ENCODE results near the gene PTTG1IP. TPM values are rescaled to one million over a fixed set of nuclear protein-coding genes. Genes with fewer than 3 reads are reported as not detected.
"Not testable (repeated sequence)": the region's sequence is repeated elsewhere in the genome, so short reads cannot be mapped to it uniquely, and the experiment has no call there.

Gene PTTG1IP
- total and polyA plus RNA-seq, 8 donors: 61.3 to 253 (median 114) TPM

DNA sequence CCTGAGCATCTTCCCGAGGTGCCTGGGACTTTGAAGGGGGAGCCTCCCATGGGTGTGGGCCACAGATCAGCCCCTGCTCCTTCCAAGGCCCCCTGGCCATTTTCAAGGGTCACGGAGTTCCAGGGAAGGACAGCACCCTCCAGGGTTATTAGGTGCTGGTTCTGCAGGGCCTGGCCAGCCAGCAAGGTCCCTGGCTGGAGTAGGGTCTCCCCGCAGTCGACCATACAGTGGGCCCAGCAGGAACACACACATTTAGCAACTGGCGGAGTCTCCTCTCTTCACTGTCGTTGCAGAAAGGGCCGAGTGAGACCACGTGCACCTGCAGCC, 37.9 kb downstream of the PTTG1IP start:
- Histone ChIP-seq H3K27ac (no peak overlapping the region), H3K36me3 (no peaks in the 10 kb centered on the region), H3K27me3 (peaks cover 0 to 22% (median 0%) of the 10 kb centered on the region in 3 donors), H3K9me3 (no peaks in the 10 kb centered on the region), H3K4me3 (no peak overlapping the region), H3K4me1 (peaks cover 0 to 16% (median 9%) of the 10 kb centered on the region in 4 donors)
- TF ChIP-seq POLR2AphosphoS5 (IDR thresholded peaks at IDR 0.05) (no peak), EP300 (IDR thresholded peaks at IDR 0.05) (no peak), POLR2A (IDR thresholded peaks at IDR 0.05) (no peak)
- TF ChIP-seq, protein P1, sequence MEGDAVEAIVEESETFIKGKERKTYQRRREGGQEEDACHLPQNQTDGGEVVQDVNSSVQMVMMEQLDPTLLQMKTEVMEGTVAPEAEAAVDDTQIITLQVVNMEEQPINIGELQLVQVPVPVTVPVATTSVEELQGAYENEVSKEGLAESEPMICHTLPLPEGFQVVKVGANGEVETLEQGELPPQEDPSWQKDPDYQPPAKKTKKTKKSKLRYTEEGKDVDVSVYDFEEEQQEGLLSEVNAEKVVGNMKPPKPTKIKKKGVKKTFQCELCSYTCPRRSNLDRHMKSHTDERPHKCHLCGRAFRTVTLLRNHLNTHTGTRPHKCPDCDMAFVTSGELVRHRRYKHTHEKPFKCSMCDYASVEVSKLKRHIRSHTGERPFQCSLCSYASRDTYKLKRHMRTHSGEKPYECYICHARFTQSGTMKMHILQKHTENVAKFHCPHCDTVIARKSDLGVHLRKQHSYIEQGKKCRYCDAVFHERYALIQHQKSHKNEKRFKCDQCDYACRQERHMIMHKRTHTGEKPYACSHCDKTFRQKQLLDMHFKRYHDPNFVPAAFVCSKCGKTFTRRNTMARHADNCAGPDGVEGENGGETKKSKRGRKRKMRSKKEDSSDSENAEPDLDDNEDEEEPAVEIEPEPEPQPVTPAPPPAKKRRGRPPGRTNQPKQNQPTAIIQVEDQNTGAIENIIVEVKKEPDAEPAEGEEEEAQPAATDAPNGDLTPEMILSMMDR (IDR thresholded peaks at IDR 0.05): no peak
- 70 to 76% (median 73%) methylated on average over 2 to 8 of the region's 8 CpGs for WGBS, 5 donors
- intact Hi-C loops (cut with DNase I; ENCODE audit: low total_unique reads): no loop called here
- no peak for DNase-seq

DNA sequence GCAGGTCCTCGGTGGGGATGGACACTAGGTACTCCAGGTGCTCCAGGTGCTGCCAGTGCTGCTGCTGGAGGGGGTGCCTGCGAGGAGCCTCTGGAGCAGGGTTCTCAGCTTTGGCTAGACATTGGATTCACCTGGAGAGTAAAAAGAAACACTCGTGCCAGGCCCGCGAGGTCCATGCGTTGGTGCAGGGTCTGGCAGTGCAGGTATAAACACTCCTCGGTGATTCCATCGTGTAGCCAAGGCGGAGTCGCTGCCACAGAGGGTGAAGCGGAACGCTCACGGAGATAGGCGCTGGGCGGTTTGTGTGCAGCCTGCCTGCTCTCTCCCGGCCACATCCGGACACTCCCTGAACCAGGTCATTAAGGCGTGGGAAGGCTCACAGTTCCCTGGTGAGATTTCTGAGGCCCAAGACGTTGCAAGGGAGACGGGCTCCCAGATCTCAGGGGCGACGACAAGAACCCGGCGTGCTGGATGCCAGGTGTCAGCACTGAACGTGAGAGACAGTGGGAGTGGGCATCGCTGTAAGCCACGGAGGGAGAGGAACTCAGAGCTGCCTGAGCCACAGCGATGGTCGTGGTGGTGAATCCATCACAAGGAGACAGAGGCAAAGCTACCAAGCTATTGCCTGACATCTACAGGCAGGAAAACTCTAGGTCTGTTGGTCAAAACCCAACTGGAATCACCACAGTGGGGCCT, 38.4 kb downstream of the PTTG1IP start:
- Histone ChIP-seq H3K27me3 (peaks cover 0 to 20% (median 0%) of the 10 kb centered on the region in 3 donors), H3K4me1 (peaks cover 0 to 16% (median 9%) of the 10 kb centered on the region in 4 donors), H3K9me3 (no peaks in the 10 kb centered on the region), H3K27ac (no peak overlapping the region), H3K36me3 (no peaks in the 10 kb centered on the region), H3K4me3 (no peak overlapping the region)
- peak in 1 of 2 donors; percentile 46 for DNase-seq
- 38 to 72% (median 55%) methylated on average over 28 to 29 of the region's 29 CpGs for WGBS, 5 donors
- intact Hi-C loops (cut with DNase I; ENCODE audit: low total_unique reads): no loop called here
- TF ChIP-seq, protein P1 (IDR thresholded peaks at IDR 0.05): no peak
- TF ChIP-seq EP300 (IDR thresholded peaks at IDR 0.05): no peak
- TF ChIP-seq POLR2A (IDR thresholded peaks at IDR 0.05): no peak
- no peak for TF ChIP-seq POLR2AphosphoS5 (IDR thresholded peaks at IDR 0.05)

DNA sequence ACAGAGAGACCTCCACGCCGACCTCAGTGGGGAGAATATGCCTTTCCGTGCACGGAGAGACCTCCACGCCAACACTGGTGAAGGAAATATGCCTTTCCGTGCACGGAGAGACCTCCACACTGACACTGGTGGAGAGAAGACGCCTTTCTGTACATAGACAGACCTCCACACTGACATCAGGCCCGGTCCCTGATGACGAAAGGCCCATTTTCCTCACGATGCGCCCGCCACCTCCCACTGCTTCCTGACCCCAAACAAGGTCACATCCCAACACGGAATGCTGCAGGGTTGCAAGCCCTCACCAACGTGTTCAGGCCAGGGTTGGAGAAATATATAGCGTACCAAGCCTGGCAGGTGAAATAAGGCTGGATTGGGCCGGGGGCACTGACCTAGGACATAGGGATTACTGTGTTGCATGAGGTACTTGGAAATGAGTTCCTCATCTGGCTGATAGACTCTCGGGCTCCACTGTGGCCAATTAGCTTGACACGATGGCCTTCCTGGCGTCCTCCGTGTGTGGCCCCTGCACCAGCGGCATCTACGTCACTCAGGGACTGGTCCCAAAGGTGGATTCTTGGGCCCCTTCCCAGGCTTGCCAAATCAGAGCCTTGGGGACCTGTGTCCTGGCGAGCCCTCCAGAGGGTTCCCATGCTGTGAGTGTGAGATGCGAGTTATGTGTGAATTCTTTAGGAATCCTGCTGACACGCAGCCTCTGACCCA, 39.1 kb downstream of the PTTG1IP start:
- Histone ChIP-seq H3K27me3 (peaks cover 0 to 20% (median 0%) of the 10 kb centered on the region in 3 donors), H3K36me3 (no peaks in the 10 kb centered on the region), H3K4me3 (no peak overlapping the region), H3K27ac (no peak overlapping the region), H3K9me3 (peaks cover 0 to 1% (median under 1%) of the 10 kb centered on the region in 4 donors), H3K4me1 (peaks cover 0 to 16% (median 9%) of the 10 kb centered on the region in 4 donors)
- WGBS, 5 donors: 80 to 88% (median 83%) methylated on average over 26 of the region's 26 CpGs
- DNase-seq: peak in 1 of 2 donors; percentile 22
- no peak for TF ChIP-seq EP300 (IDR thresholded peaks at IDR 0.05)
- no peak for TF ChIP-seq POLR2AphosphoS5 (IDR thresholded peaks at IDR 0.05)
- no peak for TF ChIP-seq POLR2A (IDR thresholded peaks at IDR 0.05)
- TF ChIP-seq, protein P1 (IDR thresholded peaks at IDR 0.05): no peak
- intact Hi-C loops (cut with DNase I; ENCODE audit: low total_unique reads): no loop called here

DNA sequence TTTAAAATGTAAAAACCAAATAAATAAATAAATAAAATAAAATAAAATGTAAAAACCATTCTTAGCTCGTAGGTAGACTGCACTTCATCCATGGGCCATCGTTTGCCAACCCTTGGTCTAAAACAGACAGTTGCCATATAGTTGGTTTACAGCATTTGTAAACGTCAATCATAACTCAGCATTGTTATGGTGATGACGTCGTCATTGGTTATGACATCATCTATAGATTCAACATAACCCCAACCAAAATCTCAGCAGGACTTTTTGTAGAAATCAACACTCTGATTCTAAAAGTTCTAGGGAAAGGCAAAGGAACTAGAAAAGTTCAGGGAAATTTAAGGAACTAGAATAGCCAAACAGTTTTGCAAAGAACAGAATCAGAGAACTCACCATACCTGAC, 39.8 kb downstream of the PTTG1IP start:
- H3K9me3 ChIP-seq: peaks cover 0 to 9% (median 7%) of the 10 kb centered on the region in 4 donors
- peaks cover 0 to 16% (median 9%) of the 10 kb centered on the region in 4 donors for H3K4me1 ChIP-seq
- no peak for TF ChIP-seq EP300 (IDR thresholded peaks at IDR 0.05)
- no peak for TF ChIP-seq POLR2A (IDR thresholded peaks at IDR 0.05)
- TF ChIP-seq, protein P1 (IDR thresholded peaks at IDR 0.05): no peak
- TF ChIP-seq POLR2AphosphoS5 (IDR thresholded peaks at IDR 0.05): no peak
- intact Hi-C loops (cut with DNase I; ENCODE audit: low total_unique reads): no loop called here
- no peak overlapping the region for H3K27ac ChIP-seq
- DNase-seq: no peak
- H3K4me3 ChIP-seq: no peak overlapping the region
- H3K36me3 ChIP-seq: no peaks in the 10 kb centered on the region
- WGBS, 5 donors: 85 to 89% (median 86%) methylated on average over 5 of the region's 5 CpGs
- H3K27me3 ChIP-seq: peaks cover 0 to 20% (median 0%) of the 10 kb centered on the region in 3 donors

DNA sequence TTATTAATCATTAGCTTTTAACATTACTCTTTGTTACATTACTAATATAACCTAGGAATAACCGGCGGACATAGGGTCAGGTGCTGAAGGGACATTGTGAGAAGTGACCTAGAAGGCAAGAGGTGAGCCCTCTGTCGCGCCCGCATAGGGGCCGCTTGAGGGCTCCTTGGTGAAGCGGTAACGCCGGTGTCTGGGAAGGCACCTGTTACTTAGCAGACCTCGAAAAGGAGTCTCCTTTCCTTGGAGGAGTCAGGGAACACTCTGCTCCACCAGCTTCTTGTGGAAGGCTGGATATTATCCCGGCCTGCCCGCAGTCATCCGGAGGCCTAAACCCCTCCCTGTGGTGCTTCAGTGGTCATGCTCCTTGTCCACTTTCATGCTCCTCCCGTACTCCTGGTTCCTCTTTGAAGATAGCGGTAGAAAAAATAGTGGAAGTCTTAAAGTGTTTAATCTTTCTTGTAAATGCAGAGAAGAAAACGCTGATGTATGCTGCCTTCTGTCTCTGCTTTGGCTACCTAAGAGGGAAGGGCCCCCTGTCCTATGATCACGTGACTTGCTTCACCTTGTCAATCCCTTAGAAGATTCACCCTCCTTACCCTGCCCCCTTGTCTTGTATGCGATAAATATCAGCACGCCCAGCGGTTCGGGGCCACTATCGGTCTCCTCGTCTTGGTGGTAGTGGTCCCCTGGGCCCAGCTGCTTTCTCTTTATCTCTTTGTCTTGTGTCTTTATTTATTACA, 40.8 kb downstream of the PTTG1IP start:
- H3K36me3 ChIP-seq; H3K27ac ChIP-seq; H3K4me3 ChIP-seq; intact Hi-C loops (cut with DNase I; ENCODE audit: low total_unique reads); DNase-seq: not testable (repeated sequence)
- 90 to 93% (median 90%) methylated on average over 23 of the region's 23 CpGs for WGBS, 5 donors
- Histone ChIP-seq H3K27me3 (peaks cover 0 to 19% (median 0%) of the 10 kb centered on the region in 3 donors), H3K9me3 (peaks cover 6 to 18% (median 17%) of the 10 kb centered on the region in 4 donors), H3K4me1 (peaks cover 0 to 16% (median 7%) of the 10 kb centered on the region in 4 donors)

Measured in stomach (tissue), 9 donors.